ENCODE data around the gene GNB1. TPM values are rescaled to one million over a fixed set of nuclear protein-coding genes. Genes with fewer than 3 reads are reported as not detected.

GNB1 gene
- polyA plus RNA-seq, 1 donor, result 226 TPM

DNA sequence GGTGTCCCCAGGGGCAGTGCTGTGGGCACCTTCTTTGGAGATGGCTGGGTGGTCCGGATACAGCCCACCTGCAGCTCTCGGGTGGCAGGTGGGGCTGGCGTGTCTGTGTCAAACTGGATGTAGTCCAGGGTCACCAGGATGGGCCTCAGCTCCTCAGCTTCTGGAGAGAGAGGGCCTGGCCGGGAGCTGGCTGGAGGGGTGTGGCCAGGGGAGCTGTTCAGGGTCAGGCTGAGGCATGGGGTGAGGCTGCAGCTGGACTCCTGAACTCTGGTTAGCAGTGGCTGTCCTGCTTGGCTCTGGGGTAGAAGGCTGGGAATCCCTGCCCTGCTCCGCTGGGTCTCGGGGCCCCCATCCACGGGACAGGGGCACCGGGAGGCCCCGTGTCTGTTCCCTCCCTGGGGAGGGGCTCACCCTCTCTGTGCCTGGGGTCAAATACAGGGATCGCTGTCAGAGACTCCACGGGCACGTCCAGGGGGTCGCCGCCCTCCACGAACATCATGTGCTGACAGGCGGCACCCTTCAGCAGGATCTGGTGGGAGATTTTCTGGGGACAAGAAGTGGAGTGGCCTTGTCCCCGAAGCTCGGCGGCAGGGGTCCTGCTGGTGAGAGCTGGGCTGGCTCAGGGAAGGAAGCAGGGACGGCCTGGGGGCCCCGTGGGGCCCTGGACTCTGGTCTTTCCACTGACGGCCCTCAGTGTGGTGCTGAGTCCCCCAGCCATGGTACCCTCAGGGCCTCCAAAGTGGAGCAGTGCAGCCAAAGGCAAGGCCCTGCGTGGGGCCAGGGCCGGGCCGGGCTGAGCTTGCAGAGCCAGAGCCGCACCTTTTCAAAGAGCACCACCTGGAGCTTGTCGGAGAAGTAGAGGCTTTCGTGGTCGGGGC lies 32.3 kb upstream of the GNB1 start:
- H3K9me3 ChIP-seq (ENCODE audit: control insufficient read depth, low read depth, low read length), result peaks cover 16% of the 10 kb centered on the region
- H3K36me3 ChIP-seq (ENCODE audit: control insufficient read depth, insufficient read depth, low read length), result no peaks in the 10 kb centered on the region
- H3K4me3 ChIP-seq (ENCODE audit: low read length), result peak overlapping the region; percentile 8
- peak overlapping the region; percentile 94 for H3K27ac ChIP-seq (ENCODE audit: low read length)
- H3K4me1 ChIP-seq (ENCODE audit: control insufficient read depth, insufficient read depth, low read length), result peaks cover 47% of the 10 kb centered on the region
- DNase-seq, result peak; percentile 88 to 93
- no peaks in the 10 kb centered on the region for H3K27me3 ChIP-seq (ENCODE audit: control insufficient read depth, insufficient read depth, low read length)
- WGBS (ENCODE audit: insufficient coverage, low lambda C conversion rate), result no CpG with 5 or more reads among the region's 29 CpGs

DNA sequence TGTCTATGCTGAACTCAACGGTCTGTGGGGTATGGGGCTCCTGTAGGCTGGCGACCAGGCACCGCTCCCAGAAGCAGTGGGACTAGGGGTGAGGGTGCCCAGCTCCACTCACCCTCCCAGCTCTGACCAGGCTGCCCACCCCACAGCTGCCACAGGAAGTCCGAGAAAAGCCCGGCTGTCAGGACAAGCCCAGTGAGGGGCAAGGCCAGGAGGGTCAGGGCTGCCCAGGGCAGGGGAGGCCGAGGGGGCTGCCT lies 31.7 kb upstream of the GNB1 start:
- no peak for DNase-seq
- Histone ChIP-seq H3K27me3 (ENCODE audit: control insufficient read depth, insufficient read depth, low read length) (no peaks in the 10 kb centered on the region), H3K4me1 (ENCODE audit: control insufficient read depth, insufficient read depth, low read length) (peaks cover 50% of the 10 kb centered on the region), H3K27ac (ENCODE audit: low read length) (peak overlapping the region; percentile 94), H3K36me3 (ENCODE audit: control insufficient read depth, insufficient read depth, low read length) (no peaks in the 10 kb centered on the region), H3K4me3 (ENCODE audit: low read length) (no peak overlapping the region), H3K9me3 (ENCODE audit: control insufficient read depth, low read depth, low read length) (peaks cover 13% of the 10 kb centered on the region)
- no CpG with 5 or more reads among the region's 6 CpGs for WGBS (ENCODE audit: insufficient coverage, low lambda C conversion rate)

DNA sequence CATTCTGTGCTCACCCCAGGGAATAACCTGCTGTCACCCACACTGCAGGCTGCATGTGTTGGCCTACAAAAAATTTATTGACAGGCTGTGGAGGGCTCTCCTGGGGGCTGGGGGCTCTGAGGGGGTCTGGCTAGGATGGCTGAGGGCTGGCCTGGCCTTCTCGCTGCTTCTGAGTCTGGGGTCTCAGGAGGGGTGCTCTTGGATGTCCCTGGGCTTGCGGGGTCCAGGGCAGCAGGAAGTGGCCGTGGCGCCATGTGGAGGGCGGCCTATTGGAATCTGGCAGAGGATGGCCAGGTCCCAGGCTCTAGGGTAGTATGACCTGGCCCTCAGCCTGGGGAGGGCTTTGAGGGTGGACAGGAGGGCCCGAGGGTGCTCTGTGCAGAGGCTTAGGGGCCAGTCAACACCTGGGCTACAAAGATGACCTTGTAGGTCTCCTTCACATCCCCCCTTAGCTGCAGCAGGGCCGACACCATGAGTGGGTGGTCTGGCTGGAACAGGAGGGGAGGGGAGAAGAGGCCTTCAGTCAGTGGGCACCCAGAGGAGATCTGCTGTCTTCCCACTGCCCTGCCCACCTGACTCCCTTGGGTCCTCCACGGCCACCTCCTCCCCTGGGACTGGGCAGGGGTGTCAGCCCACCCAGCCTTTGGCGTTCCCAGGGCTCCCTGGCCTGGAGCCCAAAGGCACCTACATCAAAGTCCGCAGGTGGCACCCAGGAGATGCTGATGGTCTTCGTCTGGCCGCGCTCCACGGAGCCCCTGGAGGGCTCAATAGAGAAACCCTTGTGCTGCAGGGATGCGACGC lies 31.2 kb upstream of the GNB1 start:
- Histone ChIP-seq H3K4me3 (ENCODE audit: low read length) (no peak overlapping the region), H3K27ac (ENCODE audit: low read length) (peak overlapping the region; percentile 94), H3K36me3 (ENCODE audit: control insufficient read depth, insufficient read depth, low read length) (no peaks in the 10 kb centered on the region), H3K27me3 (ENCODE audit: control insufficient read depth, insufficient read depth, low read length) (no peaks in the 10 kb centered on the region), H3K9me3 (ENCODE audit: control insufficient read depth, low read depth, low read length) (peaks cover 11% of the 10 kb centered on the region), H3K4me1 (ENCODE audit: control insufficient read depth, insufficient read depth, low read length) (peaks cover 50% of the 10 kb centered on the region)
- no CpG with 5 or more reads among the region's 16 CpGs for WGBS (ENCODE audit: insufficient coverage, low lambda C conversion rate)
- no peak for DNase-seq

DNA sequence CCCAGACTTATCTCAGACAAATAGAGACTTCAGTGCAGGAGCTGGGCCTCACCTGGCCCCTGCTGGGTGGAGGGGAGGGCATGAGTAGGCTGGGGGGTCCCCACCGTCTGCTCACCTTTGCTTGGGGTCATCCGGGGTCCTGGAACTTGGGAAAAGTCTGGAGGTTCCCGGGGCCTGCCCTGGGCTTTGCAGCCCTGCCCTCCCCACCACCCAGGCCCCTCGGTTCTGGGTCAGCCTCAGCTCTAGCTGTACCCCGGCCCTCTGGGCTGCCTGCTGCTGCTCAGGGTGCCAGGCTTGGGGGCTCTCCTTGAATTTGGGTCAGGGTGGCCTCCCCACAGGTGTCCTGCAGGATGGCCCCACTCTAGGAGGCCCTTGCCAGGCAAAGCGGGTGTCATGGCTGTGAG lies 30.6 kb upstream of the GNB1 start:
- H3K27ac ChIP-seq (ENCODE audit: low read length), result no peak overlapping the region
- no peak overlapping the region for H3K4me3 ChIP-seq (ENCODE audit: low read length)
- H3K27me3 ChIP-seq (ENCODE audit: control insufficient read depth, insufficient read depth, low read length), result no peaks in the 10 kb centered on the region
- no CpG with 5 or more reads among the region's 6 CpGs for WGBS (ENCODE audit: insufficient coverage, low lambda C conversion rate)
- H3K9me3 ChIP-seq (ENCODE audit: control insufficient read depth, low read depth, low read length), result peaks cover 5% of the 10 kb centered on the region
- H3K36me3 ChIP-seq (ENCODE audit: control insufficient read depth, insufficient read depth, low read length), result no peaks in the 10 kb centered on the region
- DNase-seq, result no peak
- H3K4me1 ChIP-seq (ENCODE audit: control insufficient read depth, insufficient read depth, low read length), result peaks cover 50% of the 10 kb centered on the region

DNA sequence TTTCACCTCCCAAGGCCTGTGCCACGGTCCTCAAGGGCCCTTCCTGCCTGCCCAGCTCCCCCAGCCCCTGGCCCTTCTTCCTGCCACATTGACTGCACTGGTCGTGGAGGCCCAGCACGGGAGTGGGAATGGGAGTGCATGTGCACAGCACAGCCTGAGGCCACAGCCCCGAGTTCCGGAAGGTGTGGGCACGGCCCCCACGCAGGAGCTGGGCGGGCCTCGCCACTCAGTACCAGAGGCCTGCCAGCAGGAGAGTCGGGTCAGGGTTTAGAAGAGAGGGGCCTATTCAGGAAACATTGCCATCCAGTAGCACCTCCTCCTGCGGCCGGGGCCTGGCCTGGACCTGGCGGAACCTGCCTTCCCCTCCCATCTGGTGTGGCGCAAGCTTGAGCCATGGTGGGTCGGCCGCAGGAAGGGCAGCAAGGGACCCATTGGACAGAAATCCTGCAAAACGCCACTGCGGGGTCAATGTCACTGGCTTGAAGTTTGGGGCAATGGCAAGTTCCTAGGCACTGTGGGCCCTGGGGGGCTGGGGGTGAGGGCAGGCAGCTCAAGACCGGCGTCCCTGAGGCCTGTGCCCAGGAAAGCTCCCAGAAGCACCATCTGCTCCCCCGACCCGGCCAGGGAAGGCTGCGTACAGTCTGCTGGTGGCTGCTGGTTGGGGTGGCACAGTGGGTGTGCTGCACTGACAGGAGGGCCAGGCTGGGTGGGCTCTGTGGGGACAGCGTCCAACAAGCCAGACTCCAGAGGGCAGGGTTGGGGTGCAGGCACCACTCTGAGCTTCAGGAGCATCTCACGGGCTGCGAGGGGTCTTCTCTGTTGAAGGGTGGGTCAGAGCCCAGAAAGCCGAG lies 29.9 kb upstream of the GNB1 start:
- H3K27me3 ChIP-seq (ENCODE audit: control insufficient read depth, insufficient read depth, low read length), result no peaks in the 10 kb centered on the region
- no peak overlapping the region for H3K4me3 ChIP-seq (ENCODE audit: low read length)
- peaks cover 50% of the 10 kb centered on the region for H3K4me1 ChIP-seq (ENCODE audit: control insufficient read depth, insufficient read depth, low read length)
- no CpG with 5 or more reads among the region's 27 CpGs for WGBS (ENCODE audit: insufficient coverage, low lambda C conversion rate)
- H3K27ac ChIP-seq (ENCODE audit: low read length), result no peak overlapping the region
- peaks cover 5% of the 10 kb centered on the region for H3K9me3 ChIP-seq (ENCODE audit: control insufficient read depth, low read depth, low read length)
- no peak for DNase-seq
- no peaks in the 10 kb centered on the region for H3K36me3 ChIP-seq (ENCODE audit: control insufficient read depth, insufficient read depth, low read length)

DNA sequence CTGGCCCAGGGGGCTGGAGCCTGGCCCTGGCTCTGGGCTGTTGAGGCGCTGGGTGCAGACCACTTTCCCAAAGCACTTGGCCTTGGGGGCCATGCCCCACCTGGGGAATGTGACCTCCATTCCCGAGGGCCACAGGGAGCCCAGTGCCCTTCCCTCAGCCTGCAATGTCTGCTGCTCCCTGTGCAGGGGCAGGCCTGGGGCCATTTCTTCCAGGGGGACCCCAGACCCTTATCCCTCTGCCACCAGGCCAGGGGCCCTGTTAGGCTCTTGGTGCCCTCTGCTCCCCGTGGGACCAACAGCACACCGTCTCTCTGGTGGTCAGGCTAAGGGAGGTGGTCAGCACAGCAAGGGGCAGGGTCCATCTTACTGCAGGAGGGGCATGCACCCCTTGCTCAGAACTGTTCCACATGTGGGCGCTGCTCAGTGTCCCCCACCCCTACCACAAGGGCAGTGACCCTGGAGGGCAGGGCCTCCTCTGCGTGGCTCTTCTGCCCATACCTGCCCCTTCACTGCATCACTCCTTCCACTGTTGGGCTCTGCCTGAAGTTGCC lies 29.2 kb upstream of the GNB1 start:
- Histone ChIP-seq H3K27ac (ENCODE audit: low read length) (peak overlapping the region; percentile 59), H3K4me3 (ENCODE audit: low read length) (peak overlapping the region; percentile 19), H3K27me3 (ENCODE audit: control insufficient read depth, insufficient read depth, low read length) (no peaks in the 10 kb centered on the region), H3K4me1 (ENCODE audit: control insufficient read depth, insufficient read depth, low read length) (peaks cover 50% of the 10 kb centered on the region), H3K36me3 (ENCODE audit: control insufficient read depth, insufficient read depth, low read length) (no peaks in the 10 kb centered on the region), H3K9me3 (ENCODE audit: control insufficient read depth, low read depth, low read length) (peaks cover 5% of the 10 kb centered on the region)
- no peak for DNase-seq
- WGBS (ENCODE audit: insufficient coverage, low lambda C conversion rate), result no CpG with 5 or more reads among the region's 6 CpGs

DNA sequence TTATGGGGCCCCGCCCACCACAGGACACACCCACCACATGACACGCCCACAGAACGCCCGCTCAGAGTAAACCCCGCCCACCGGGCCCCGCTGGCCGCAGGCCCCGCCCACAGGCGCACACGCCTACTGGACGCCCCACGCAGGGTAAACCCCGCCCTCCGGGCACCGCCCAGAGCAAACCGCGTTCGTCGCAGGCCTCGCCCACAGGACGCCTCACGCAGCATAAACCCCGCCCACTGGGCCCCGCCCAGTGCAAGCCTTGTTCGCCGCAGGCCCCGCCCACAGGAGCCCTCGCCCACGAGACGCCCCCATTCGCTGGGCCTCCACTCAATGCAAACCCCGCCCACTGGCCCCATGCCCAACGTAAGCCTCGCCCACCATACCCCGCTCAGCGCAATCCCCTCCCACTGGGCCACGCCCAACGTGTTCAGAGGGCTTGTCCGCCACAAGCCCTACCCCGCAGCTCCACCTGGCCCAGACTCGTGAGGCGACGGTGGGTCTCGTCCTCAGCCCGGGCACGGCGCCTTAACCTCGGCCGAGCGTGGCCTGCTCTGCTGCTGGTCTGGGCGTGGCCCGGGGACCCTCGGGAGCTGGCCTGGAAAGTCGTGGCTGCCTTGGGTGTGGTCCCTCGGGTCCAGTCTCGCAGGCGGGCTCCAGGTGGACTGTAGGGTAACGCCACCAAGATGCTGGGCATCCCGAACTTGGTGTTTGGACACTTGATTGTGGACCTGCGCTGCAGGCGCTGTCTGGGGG lies 28.6 kb upstream of the GNB1 start:
- peaks cover 54% of the 10 kb centered on the region for H3K4me1 ChIP-seq (ENCODE audit: control insufficient read depth, insufficient read depth, low read length)
- peaks cover 5% of the 10 kb centered on the region for H3K9me3 ChIP-seq (ENCODE audit: control insufficient read depth, low read depth, low read length)
- H3K36me3 ChIP-seq (ENCODE audit: control insufficient read depth, insufficient read depth, low read length), result no peaks in the 10 kb centered on the region
- H3K27me3 ChIP-seq (ENCODE audit: control insufficient read depth, insufficient read depth, low read length), result no peaks in the 10 kb centered on the region
- peak; percentile 99 to 100 for DNase-seq
- peak overlapping the region; percentile 59 for H3K27ac ChIP-seq (ENCODE audit: low read length)
- peak overlapping the region; percentile 40 for H3K4me3 ChIP-seq (ENCODE audit: low read length)
- WGBS (ENCODE audit: insufficient coverage, low lambda C conversion rate), result no CpG with 5 or more reads among the region's 62 CpGs

DNA sequence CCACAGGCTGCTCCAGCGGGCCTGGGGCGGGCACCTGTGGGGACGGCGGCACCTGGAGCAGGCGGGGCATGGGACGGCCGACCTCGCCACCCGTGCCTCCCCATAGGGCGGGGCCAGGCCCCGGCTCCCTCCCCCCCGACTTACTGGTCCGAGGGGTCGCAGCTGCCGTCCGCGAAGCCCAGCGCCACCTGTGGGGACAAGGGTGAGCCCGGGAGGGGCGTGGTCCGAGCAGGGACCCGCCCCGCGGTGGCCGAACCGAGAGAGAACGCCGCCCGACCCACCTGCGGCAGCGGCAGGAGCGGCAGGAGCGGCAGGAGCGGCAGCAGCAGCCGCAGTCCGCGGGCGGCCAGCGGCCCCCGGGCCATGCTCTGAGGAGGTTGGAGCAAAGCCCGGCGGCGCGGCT lies 28.0 kb upstream of the GNB1 start, which contains the start of gene TMEM52:
TSS of gene TMEM52 (minus strand) at position 379 of the 403 bp plus-strand sequence. CDS start at position 365, 14 bp downstream.
- peaks cover 5% of the 10 kb centered on the region for H3K9me3 ChIP-seq (ENCODE audit: control insufficient read depth, low read depth, low read length)
- H3K36me3 ChIP-seq (ENCODE audit: control insufficient read depth, insufficient read depth, low read length), result no peaks in the 10 kb centered on the region
- WGBS (ENCODE audit: insufficient coverage, low lambda C conversion rate), result no CpG with 5 or more reads among the region's 44 CpGs
- H3K27me3 ChIP-seq (ENCODE audit: control insufficient read depth, insufficient read depth, low read length), result no peaks in the 10 kb centered on the region
- H3K4me3 ChIP-seq (ENCODE audit: low read length), result peak within 1 kb of the TSS; percentile 40
- H3K4me1 ChIP-seq (ENCODE audit: control insufficient read depth, insufficient read depth, low read length), result peaks cover 60% of the 10 kb centered on the region
- H3K27ac ChIP-seq (ENCODE audit: low read length), result peak within 1 kb of the TSS; percentile 63
- DNase-seq, result no peak

DNA sequence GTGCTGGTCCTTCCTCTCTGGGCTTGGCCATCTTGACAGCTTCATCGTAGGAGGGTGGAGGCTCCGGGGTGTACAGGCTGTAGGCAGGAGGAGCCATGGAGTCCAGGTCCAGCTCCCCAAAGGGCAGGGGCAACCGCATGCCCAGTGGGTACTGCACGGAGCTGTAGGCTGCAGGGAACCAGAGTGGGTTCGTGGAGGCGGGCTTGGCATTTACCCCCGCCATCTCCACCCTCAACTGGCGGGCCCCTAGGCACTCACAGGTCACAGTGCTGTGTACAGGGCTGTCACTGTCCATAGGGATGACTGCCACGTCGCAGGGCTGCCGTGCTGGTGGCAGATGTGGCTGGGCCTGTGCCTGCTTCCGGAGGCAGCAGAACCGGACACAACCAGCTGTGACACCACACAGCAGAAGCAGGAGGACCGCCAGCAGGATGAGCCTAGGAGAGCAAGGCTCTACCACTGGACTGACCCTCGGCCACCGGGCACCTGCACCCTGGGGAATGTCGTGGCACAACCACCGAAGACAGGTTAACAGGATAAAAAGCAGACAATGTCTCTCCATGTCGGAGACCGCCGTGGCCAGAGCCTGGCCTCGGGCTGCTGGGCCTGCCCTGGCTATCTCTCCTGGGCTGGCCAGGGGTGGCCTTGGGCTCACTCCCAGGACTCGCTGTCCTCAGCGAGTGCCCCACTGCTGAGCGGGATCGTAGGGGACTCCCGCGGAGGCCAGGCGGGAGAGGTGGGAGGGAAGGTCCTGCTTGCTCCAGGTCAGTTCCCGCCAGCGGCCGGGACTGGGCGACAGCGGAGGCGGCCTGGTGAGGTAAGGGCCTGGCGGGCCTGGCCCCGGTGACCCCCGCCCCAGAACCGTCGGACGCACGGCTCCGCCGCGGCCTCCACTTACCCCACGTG lies 27.4 kb upstream of the GNB1 start:
- Histone ChIP-seq H3K4me1 (ENCODE audit: control insufficient read depth, insufficient read depth, low read length) (peaks cover 58% of the 10 kb centered on the region), H3K27me3 (ENCODE audit: control insufficient read depth, insufficient read depth, low read length) (no peaks in the 10 kb centered on the region), H3K27ac (ENCODE audit: low read length) (peak overlapping the region; percentile 63), H3K9me3 (ENCODE audit: control insufficient read depth, low read depth, low read length) (peaks cover 5% of the 10 kb centered on the region), H3K36me3 (ENCODE audit: control insufficient read depth, insufficient read depth, low read length) (no peaks in the 10 kb centered on the region), H3K4me3 (ENCODE audit: low read length) (peak overlapping the region; percentile 40)
- WGBS (ENCODE audit: insufficient coverage, low lambda C conversion rate), result no CpG with 5 or more reads among the region's 46 CpGs
- no peak for DNase-seq
